SU-DHL-6 (cell line): Measurements from ENCODE around the gene GXYLT2.

Experiments used
- H2AFZ ChIP-seq: fragments of 200-600 bp; sonication (generic); 2 replicates; pipeline ENCODE4 v1.6.1; 2014; ENCODE audit warnings: low read depth, mild to moderate bottlenecking, moderate library complexity, mixed read lengths, antibody characterized with exemption, low read length; ENCODE audit not compliant: severe bottlenecking
- H3F3A ChIP-seq: fragments of 200-600 bp; shearing (Covaris generic); 2 replicates; pipeline ENCODE4 v1.6.0; 2016; ENCODE audit warnings: antibody characterized with exemption, mild to moderate bottlenecking; ENCODE audit not compliant: insufficient read depth
- H3K27ac ChIP-seq: fragments of 200-600 bp; sonication (generic); 2 replicates; pipeline ENCODE4 v1.5.1; 2016; ENCODE audit warnings: low read depth, mild to moderate bottlenecking, low read length, moderate library complexity, mixed read lengths
- H3K27me3 ChIP-seq: fragments of 200-600 bp; sonication (generic), shearing (Covaris generic); 2 replicates; pipeline ENCODE4 v1.6.0; 2014; ENCODE audit warnings: mild to moderate bottlenecking, low read length
- H3K36me3 ChIP-seq: fragments of 200-600 bp; sonication (generic); 2 replicates; pipeline ENCODE4 v1.6.1; 2014; ENCODE audit warnings: mild to moderate bottlenecking, low read length, mixed read lengths
- H3K4me2 ChIP-seq: fragments of 300-600, 200-600 bp; shearing (Covaris generic), sonication (generic); 2 replicates; pipeline ENCODE4 v1.6.0; 2014; ENCODE audit warnings: low read length, low read depth, mild to moderate bottlenecking; ENCODE audit not compliant: poor library complexity, severe bottlenecking
- H3K4me3 ChIP-seq: fragments of 200-600 bp; sonication (generic); 2 replicates; pipeline ENCODE4 v1.5.1; 2014; ENCODE audit warnings: antibody characterized with exemption, low read length, mild to moderate bottlenecking, mixed read lengths; ENCODE audit not compliant: insufficient read depth, poor library complexity, severe bottlenecking
- H3K79me2 ChIP-seq: fragments of 200-600 bp; sonication (generic); 2 replicates; pipeline ENCODE4 v1.6.1; 2014; ENCODE audit warnings: mild to moderate bottlenecking, low read length, moderate library complexity; ENCODE audit not compliant: insufficient read depth
- H3K9ac ChIP-seq: fragments of 200-600 bp; sonication (generic); 2 replicates; pipeline ENCODE4 v1.7.0; 2014; ENCODE audit warnings: mild to moderate bottlenecking, low read length
- H3K9me2 ChIP-seq: fragments of 200-600 bp; sonication (generic); replicated peaks from 2 replicates; pipeline ENCODE4 v1.6.1; 2014; ENCODE audit warnings: low read length; ENCODE audit not compliant: insufficient read depth
- H3K9me3 ChIP-seq: fragments of 200-600 bp; sonication (generic); 2 replicates; pipeline ENCODE4 v1.6.1; 2014; ENCODE audit warnings: low read length, mixed read lengths; ENCODE audit not compliant: insufficient read depth
- H4K20me1 ChIP-seq: fragments of 200-600 bp; sonication (generic); 2 replicates; pipeline ENCODE4 v1.6.1; 2014; ENCODE audit warnings: low read depth, mild to moderate bottlenecking, antibody characterized with exemption, low read length, moderate library complexity, mixed read lengths
- EZH2phosphoT487 ChIP-seq: fragments of 200-600 bp; sonication (generic), shearing (Covaris generic); conservative IDR thresholded peaks from 2 replicates; pipeline ENCODE4 v1.6.1; 2018; ENCODE audit warnings: mild to moderate bottlenecking, antibody characterized with exemption, low read length, moderate library complexity, mixed read lengths
- TF ChIP-seq, protein P1 (sequence below): fragments of 200-600 bp; sonication (generic); IDR thresholded peaks from one replicate; pipeline ENCODE4 v1.5.1; 2017; ENCODE audit warnings: antibody characterized with exemption, mild to moderate bottlenecking, low read length, moderate library complexity; ENCODE audit not compliant: insufficient read depth, poor library complexity, severe bottlenecking

Gene GXYLT2

DNA sequence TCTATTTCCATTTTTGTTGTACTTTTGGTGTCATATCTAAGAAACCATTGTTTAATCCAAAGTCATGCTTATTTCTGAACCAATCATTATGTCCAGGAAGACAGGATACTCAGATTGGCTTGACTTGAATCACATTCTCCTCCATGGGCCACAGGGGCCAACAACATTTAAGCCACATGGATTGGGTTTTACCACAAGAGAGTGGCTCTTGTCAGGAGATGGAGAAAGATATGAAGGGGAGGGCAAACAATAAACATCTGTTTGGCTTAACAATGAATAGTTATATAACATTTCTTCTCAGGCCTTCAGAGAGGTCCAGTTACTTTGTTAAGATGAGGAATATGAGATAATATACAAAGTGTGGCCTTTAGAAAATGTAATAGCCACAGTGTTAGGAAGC, 44.6 kb downstream of the GXYLT2 start:
- no peaks in the 10 kb centered on the region for H3K79me2 ChIP-seq
- H3K4me3 ChIP-seq = no peak overlapping the region
- TF ChIP-seq EZH2phosphoT487 = no peak
- TF ChIP-seq, protein P1, sequence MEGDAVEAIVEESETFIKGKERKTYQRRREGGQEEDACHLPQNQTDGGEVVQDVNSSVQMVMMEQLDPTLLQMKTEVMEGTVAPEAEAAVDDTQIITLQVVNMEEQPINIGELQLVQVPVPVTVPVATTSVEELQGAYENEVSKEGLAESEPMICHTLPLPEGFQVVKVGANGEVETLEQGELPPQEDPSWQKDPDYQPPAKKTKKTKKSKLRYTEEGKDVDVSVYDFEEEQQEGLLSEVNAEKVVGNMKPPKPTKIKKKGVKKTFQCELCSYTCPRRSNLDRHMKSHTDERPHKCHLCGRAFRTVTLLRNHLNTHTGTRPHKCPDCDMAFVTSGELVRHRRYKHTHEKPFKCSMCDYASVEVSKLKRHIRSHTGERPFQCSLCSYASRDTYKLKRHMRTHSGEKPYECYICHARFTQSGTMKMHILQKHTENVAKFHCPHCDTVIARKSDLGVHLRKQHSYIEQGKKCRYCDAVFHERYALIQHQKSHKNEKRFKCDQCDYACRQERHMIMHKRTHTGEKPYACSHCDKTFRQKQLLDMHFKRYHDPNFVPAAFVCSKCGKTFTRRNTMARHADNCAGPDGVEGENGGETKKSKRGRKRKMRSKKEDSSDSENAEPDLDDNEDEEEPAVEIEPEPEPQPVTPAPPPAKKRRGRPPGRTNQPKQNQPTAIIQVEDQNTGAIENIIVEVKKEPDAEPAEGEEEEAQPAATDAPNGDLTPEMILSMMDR = no peak
- H2AFZ ChIP-seq = no peak overlapping the region
- H3K36me3 ChIP-seq = no peaks in the 10 kb centered on the region
- H4K20me1 ChIP-seq = no peaks in the 10 kb centered on the region
- no peak overlapping the region for H3K9ac ChIP-seq
- no peaks in the 10 kb centered on the region for H3K9me2 ChIP-seq
- H3F3A ChIP-seq = no peaks in the 10 kb centered on the region
- H3K4me2 ChIP-seq = no peak overlapping the region
- H3K9me3 ChIP-seq = no peaks in the 10 kb centered on the region
- H3K27ac ChIP-seq = no peak overlapping the region
- no peaks in the 10 kb centered on the region for H3K27me3 ChIP-seq

DNA sequence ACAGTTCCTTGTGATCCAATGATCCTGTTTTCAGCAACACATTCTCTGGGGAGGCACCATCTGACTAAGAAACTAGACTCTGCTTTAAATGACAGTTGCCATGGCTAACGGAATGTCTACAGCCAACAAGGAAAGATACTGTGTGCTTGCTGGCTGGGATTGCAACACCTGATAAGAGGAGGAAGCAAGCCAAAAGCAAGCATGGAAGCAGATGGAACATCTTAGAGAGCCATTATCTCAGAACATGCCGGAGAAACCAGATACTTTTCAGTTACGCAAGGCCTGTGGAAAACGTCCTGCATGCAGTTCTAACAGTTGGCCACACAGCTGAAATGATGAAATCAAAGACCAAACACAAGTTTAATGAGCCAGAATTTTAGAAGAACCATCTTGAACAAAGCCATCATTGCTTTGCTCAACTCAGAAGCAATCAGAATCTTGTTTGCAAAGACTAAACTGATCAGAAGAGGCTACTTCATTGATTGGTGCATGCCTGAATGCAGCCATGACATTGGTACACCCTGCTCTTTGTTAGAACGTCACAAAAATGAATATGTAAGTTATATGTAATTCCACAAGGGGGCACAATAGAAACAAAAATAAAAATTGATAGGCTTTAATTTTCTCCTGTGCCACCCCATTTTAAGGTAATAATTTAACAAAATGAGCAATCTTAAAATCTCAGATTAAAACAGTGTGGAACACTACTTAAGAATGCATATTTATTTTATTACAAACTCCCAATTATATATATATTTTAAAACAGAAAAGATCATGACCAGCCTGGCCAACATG, 50.8 kb downstream of the GXYLT2 start:
- TF ChIP-seq, protein P1 = peak; percentile 30
- no peak for TF ChIP-seq EZH2phosphoT487
- no peaks in the 10 kb centered on the region for H3F3A ChIP-seq
- no peak overlapping the region for H2AFZ ChIP-seq
- H3K36me3 ChIP-seq = no peaks in the 10 kb centered on the region
- H3K4me2 ChIP-seq = no peak overlapping the region
- H3K27ac ChIP-seq = no peak overlapping the region
- H3K9me2 ChIP-seq = no peaks in the 10 kb centered on the region
- H3K4me3 ChIP-seq = no peak overlapping the region
- H3K9me3 ChIP-seq = no peaks in the 10 kb centered on the region
- no peak overlapping the region for H3K9ac ChIP-seq
- H3K79me2 ChIP-seq = no peaks in the 10 kb centered on the region
- H3K27me3 ChIP-seq = no peaks in the 10 kb centered on the region
- H4K20me1 ChIP-seq = no peaks in the 10 kb centered on the region

DNA sequence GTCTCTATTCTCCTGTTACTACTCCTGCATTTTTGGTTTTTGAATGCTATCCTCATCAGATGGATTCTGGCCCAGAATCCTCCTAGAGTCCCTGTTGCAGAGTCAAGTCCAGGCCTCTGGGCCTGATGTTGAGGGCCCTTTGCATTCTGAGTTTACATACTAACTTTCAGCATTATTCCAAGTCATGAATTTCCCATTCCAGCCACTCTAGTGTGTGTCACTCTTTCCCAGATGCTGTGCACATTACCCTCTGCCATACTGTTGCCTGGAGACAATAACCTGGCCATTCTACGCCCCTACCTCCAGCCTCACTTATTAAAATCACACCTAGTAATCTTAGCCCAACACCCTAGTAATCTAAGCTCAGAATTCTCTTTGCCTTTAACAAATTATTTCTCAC, 53.4 kb downstream of the GXYLT2 start:
- Histone ChIP-seq H3F3A (no peaks in the 10 kb centered on the region), H3K79me2 (no peaks in the 10 kb centered on the region), H4K20me1 (no peaks in the 10 kb centered on the region), H3K9me2 (no peaks in the 10 kb centered on the region), H3K36me3 (no peaks in the 10 kb centered on the region), H3K4me2 (no peak overlapping the region), H3K4me3 (no peak overlapping the region), H3K27me3 (no peaks in the 10 kb centered on the region), H3K9ac (no peak overlapping the region), H3K9me3 (no peaks in the 10 kb centered on the region), H3K27ac (no peak overlapping the region), H2AFZ (no peak overlapping the region)
- TF ChIP-seq, protein P1 = no peak
- no peak for TF ChIP-seq EZH2phosphoT487
